Measurements from ENCODE around the gene GNG2.

The GNG2 gene

GRCh38 chr14:51847489-51847796, 13.0 kb upstream of the GNG2 start:
- Histone ChIP-seq H3K4me2 (ENCODE audit: insufficient read depth, low read length, poor library complexity, severe bottlenecking) (no peak overlapping the region), H3K9ac (ENCODE audit: low read depth, low read length, poor library complexity) (no peak overlapping the region), H3K18ac (ENCODE audit: low read length) (no peak overlapping the region), H3K4ac (ENCODE audit: low read length) (no peak overlapping the region), H3K4me3 (ENCODE audit: low read length in 2 of 2) (peak overlapping the region in 1 of 2 donors; percentile 16), H3K27me3 (ENCODE audit: control insufficient read depth in 3 of 3, insufficient read depth in 3 of 3, low read depth in 1 of 3, low read length in 3 of 3) (no peaks in the 10 kb centered on the region), H3K4me1 (ENCODE audit: control insufficient read depth in 2 of 2, insufficient read depth in 1 of 2, low read depth in 1 of 2, low read length in 2 of 2) (peaks cover 11 to 29% of the 10 kb centered on the region in 2 donors), H2AFZ (ENCODE audit: low read length) (peak overlapping the region; percentile 71), H3K23ac (ENCODE audit: low read depth, low read length, poor library complexity) (no peak overlapping the region), H2BK12ac (ENCODE audit: low read length) (no peak overlapping the region), H3K79me1 (ENCODE audit: low read depth, low read length) (no peaks in the 10 kb centered on the region), H4K8ac (ENCODE audit: low read depth, low read length) (no peak overlapping the region), H3K36me3 (replicated peaks in 1 of 2; ENCODE audit: control insufficient read depth in 2 of 2, insufficient read depth in 2 of 2, low read length in 2 of 2) (no peaks in the 10 kb centered on the region), H3K27ac (replicated peaks; ENCODE audit: low read length) (peak overlapping the region; percentile 78), H3K14ac (ENCODE audit: low read length) (no peak overlapping the region), H2BK120ac (ENCODE audit: low read depth, low read length) (no peak overlapping the region), H3K9me3 (replicated peaks in 1 of 2; ENCODE audit: control insufficient read depth in 2 of 2, insufficient read depth in 1 of 2, low read depth in 1 of 2, low read length in 2 of 2) (no peaks in the 10 kb centered on the region), H4K91ac (ENCODE audit: low read depth, low read length, poor library complexity) (no peak overlapping the region), H2BK15ac (ENCODE audit: low read length) (no peak overlapping the region), H2AK5ac (ENCODE audit: low read depth, low read length) (no peak overlapping the region), H2BK5ac (ENCODE audit: low read length) (peak overlapping the region; percentile 31)
- no peak for DNase-seq (ENCODE audit: low spot score)
- WGBS, 2 donors (ENCODE audit: extremely low coverage in 2 of 2, insufficient read length in 2 of 2, insufficient replicate concordance in 1 of 2) = no CpG with 5 or more reads among the region's 4 CpGs

- Histone ChIP-seq H4K91ac (ENCODE audit: low read depth, low read length, poor library complexity) (no peak overlapping the region), H2BK12ac (ENCODE audit: low read length) (no peak overlapping the region), H2BK120ac (ENCODE audit: low read depth, low read length) (no peak overlapping the region), H3K9me3 (replicated peaks in 1 of 2; ENCODE audit: control insufficient read depth in 2 of 2, insufficient read depth in 1 of 2, low read depth in 1 of 2, low read length in 2 of 2) (no peaks in the 10 kb centered on the region), H3K79me1 (ENCODE audit: low read depth, low read length) (no peaks in the 10 kb centered on the region), H2AFZ (ENCODE audit: low read length) (no peak overlapping the region), H2AK5ac (ENCODE audit: low read depth, low read length) (no peak overlapping the region), H3K4me3 (ENCODE audit: low read length in 2 of 2) (no peak overlapping the region), H3K4ac (ENCODE audit: low read length) (no peak overlapping the region), H3K36me3 (replicated peaks in 1 of 2; ENCODE audit: control insufficient read depth in 2 of 2, insufficient read depth in 2 of 2, low read length in 2 of 2) (no peaks in the 10 kb centered on the region), H2BK15ac (ENCODE audit: low read length) (no peak overlapping the region), H3K4me2 (ENCODE audit: insufficient read depth, low read length, poor library complexity, severe bottlenecking) (no peak overlapping the region), H3K27me3 (ENCODE audit: control insufficient read depth in 3 of 3, insufficient read depth in 3 of 3, low read depth in 1 of 3, low read length in 3 of 3) (no peaks in the 10 kb centered on the region), H3K4me1 (ENCODE audit: control insufficient read depth in 2 of 2, insufficient read depth in 1 of 2, low read depth in 1 of 2, low read length in 2 of 2) (peaks cover 11 to 29% of the 10 kb centered on the region in 2 donors), H3K18ac (ENCODE audit: low read length) (no peak overlapping the region), H3K27ac (replicated peaks; ENCODE audit: low read length) (no peak overlapping the region), H4K8ac (ENCODE audit: low read depth, low read length) (no peak overlapping the region), H3K9ac (ENCODE audit: low read depth, low read length, poor library complexity) (no peak overlapping the region), H3K23ac (ENCODE audit: low read depth, low read length, poor library complexity) (no peak overlapping the region), H3K14ac (ENCODE audit: low read length) (no peak overlapping the region), H2BK5ac (ENCODE audit: low read length) (peak overlapping the region; percentile 30)
- no CpG with 5 or more reads among the region's 4 CpGs for WGBS, 2 donors (ENCODE audit: extremely low coverage in 2 of 2, insufficient read length in 2 of 2, insufficient replicate concordance in 1 of 2)
- no peak for DNase-seq (ENCODE audit: low spot score)
These were observed 12.3 kb upstream of the GNG2 start for GRCh38 chr14:51848120-51848519.

DNA sequence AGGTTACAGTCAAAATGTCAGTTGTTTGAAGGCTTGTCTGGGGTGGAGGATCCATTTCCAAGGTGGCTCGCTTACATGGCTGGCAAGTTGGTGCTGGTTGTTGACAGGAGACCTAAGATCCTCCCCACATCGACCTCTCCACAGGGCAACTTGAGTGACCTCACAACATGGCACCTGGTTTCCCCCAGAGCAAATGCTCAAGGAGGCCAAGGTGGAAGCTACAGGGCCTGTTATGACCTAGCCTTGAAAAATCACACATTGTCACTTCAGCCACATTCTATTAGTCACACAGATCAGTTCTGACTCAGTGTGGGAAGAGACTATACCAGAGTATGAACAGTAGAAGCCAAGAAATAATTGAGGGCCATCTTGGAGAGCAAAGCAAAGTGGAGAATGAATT, 11.3 kb upstream of the GNG2 start:
- Histone ChIP-seq H3K79me1 (ENCODE audit: low read depth, low read length) (no peaks in the 10 kb centered on the region), H3K4me1 (ENCODE audit: control insufficient read depth in 2 of 2, insufficient read depth in 1 of 2, low read depth in 1 of 2, low read length in 2 of 2) (peaks cover 9 to 29% of the 10 kb centered on the region in 2 donors), H3K27ac (replicated peaks; ENCODE audit: low read length) (no peak overlapping the region), H3K4me3 (ENCODE audit: low read length in 2 of 2) (no peak overlapping the region), H2BK120ac (ENCODE audit: low read depth, low read length) (no peak overlapping the region), H3K27me3 (ENCODE audit: control insufficient read depth in 3 of 3, insufficient read depth in 3 of 3, low read depth in 1 of 3, low read length in 3 of 3) (no peaks in the 10 kb centered on the region), H3K9ac (ENCODE audit: low read depth, low read length, poor library complexity) (no peak overlapping the region), H2BK12ac (ENCODE audit: low read length) (no peak overlapping the region), H3K4me2 (ENCODE audit: insufficient read depth, low read length, poor library complexity, severe bottlenecking) (no peak overlapping the region), H3K36me3 (replicated peaks in 1 of 2; ENCODE audit: control insufficient read depth in 2 of 2, insufficient read depth in 2 of 2, low read length in 2 of 2) (no peaks in the 10 kb centered on the region), H3K4ac (ENCODE audit: low read length) (no peak overlapping the region), H2BK15ac (ENCODE audit: low read length) (no peak overlapping the region), H2AFZ (ENCODE audit: low read length) (no peak overlapping the region), H3K14ac (ENCODE audit: low read length) (no peak overlapping the region), H3K18ac (ENCODE audit: low read length) (no peak overlapping the region), H4K8ac (ENCODE audit: low read depth, low read length) (no peak overlapping the region), H2BK5ac (ENCODE audit: low read length) (no peak overlapping the region), H3K23ac (ENCODE audit: low read depth, low read length, poor library complexity) (no peak overlapping the region), H4K91ac (ENCODE audit: low read depth, low read length, poor library complexity) (no peak overlapping the region), H3K9me3 (replicated peaks in 1 of 2; ENCODE audit: control insufficient read depth in 2 of 2, insufficient read depth in 1 of 2, low read depth in 1 of 2, low read length in 2 of 2) (no peaks in the 10 kb centered on the region), H2AK5ac (ENCODE audit: low read depth, low read length) (no peak overlapping the region)
- WGBS, 2 donors (ENCODE audit: extremely low coverage in 2 of 2, insufficient read length in 2 of 2, insufficient replicate concordance in 1 of 2) = no CpG with 5 or more reads among the region's 2 CpGs
- DNase-seq (ENCODE audit: low spot score) = no peak

DNA sequence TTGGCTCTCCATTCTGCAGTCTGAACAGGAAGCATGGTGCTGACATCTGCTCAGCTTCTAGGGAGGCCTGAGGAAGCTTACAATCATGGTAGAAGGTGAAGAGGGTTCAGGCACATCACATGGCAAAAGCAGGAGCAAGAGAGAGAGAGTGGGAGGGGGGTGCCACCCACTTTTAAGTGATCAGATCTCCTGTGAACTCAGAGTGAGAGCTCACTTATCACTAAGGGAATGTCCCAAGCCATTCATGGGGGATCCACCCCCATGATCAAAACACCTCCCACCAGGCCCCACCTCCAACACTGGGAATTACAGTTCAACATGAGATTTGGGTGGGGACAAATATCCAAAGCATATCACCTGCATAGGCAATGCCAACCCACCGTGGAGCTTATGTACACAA, 9.8 kb upstream of the GNG2 start:
- no peaks in the 10 kb centered on the region for H3K36me3 ChIP-seq (replicated peaks in 1 of 2; ENCODE audit: control insufficient read depth in 2 of 2, insufficient read depth in 2 of 2, low read length in 2 of 2)
- no peaks in the 10 kb centered on the region for H3K79me1 ChIP-seq (ENCODE audit: low read depth, low read length)
- no peak overlapping the region for H4K91ac ChIP-seq (ENCODE audit: low read depth, low read length, poor library complexity)
- H3K27me3 ChIP-seq (ENCODE audit: control insufficient read depth in 3 of 3, insufficient read depth in 3 of 3, low read depth in 1 of 3, low read length in 3 of 3) = no peaks in the 10 kb centered on the region
- H3K27ac ChIP-seq (replicated peaks; ENCODE audit: low read length) = no peak overlapping the region
- peaks cover 0 to 3% of the 10 kb centered on the region in 2 donors for H3K9me3 ChIP-seq (replicated peaks in 1 of 2; ENCODE audit: control insufficient read depth in 2 of 2, insufficient read depth in 1 of 2, low read depth in 1 of 2, low read length in 2 of 2)
- no peak overlapping the region for H2BK120ac ChIP-seq (ENCODE audit: low read depth, low read length)
- H2BK5ac ChIP-seq (ENCODE audit: low read length) = no peak overlapping the region
- H3K9ac ChIP-seq (ENCODE audit: low read depth, low read length, poor library complexity) = no peak overlapping the region
- H2BK12ac ChIP-seq (ENCODE audit: low read length) = no peak overlapping the region
- H2BK15ac ChIP-seq (ENCODE audit: low read length) = no peak overlapping the region
- H3K23ac ChIP-seq (ENCODE audit: low read depth, low read length, poor library complexity) = no peak overlapping the region
- H3K4ac ChIP-seq (ENCODE audit: low read length) = no peak overlapping the region
- no peak overlapping the region for H2AFZ ChIP-seq (ENCODE audit: low read length)
- DNase-seq (ENCODE audit: low spot score) = no peak
- peaks cover 8 to 24% of the 10 kb centered on the region in 2 donors for H3K4me1 ChIP-seq (ENCODE audit: control insufficient read depth in 2 of 2, insufficient read depth in 1 of 2, low read depth in 1 of 2, low read length in 2 of 2)
- H3K4me2 ChIP-seq (ENCODE audit: insufficient read depth, low read length, poor library complexity, severe bottlenecking) = no peak overlapping the region
- WGBS, 2 donors (ENCODE audit: extremely low coverage in 2 of 2, insufficient read length in 2 of 2, insufficient replicate concordance in 1 of 2) = no CpG with 5 or more reads among the region's 1 CpG
- H3K14ac ChIP-seq (ENCODE audit: low read length) = no peak overlapping the region
- H3K4me3 ChIP-seq (ENCODE audit: low read length in 2 of 2) = no peak overlapping the region
- no peak overlapping the region for H4K8ac ChIP-seq (ENCODE audit: low read depth, low read length)
- no peak overlapping the region for H3K18ac ChIP-seq (ENCODE audit: low read length)
- H2AK5ac ChIP-seq (ENCODE audit: low read depth, low read length) = no peak overlapping the region
